ENCODE measurements around the gene LST1.

- no peak for TF ChIP-seq CTCF (IDR thresholded peaks at IDR 0.05)
- TF ChIP-seq EZH2 (IDR thresholded peaks at IDR 0.05) = no peak
Measured at GRCh38 chr6:31558318-31558625, 27.8 kb upstream of the LST1 start.
